Measurements from ENCODE around the gene CD37. TPM values are rescaled to one million over a fixed set of nuclear protein-coding genes. Genes with fewer than 3 reads are reported as not detected.

The CD37 gene
- total RNA-seq, 1 experiment from 2014 or later: not detected

GRCh38 chr19:49383599-49383998, 48.4 kb downstream of the CD37 start:
- no peak overlapping the region for H2AFZ ChIP-seq (ENCODE audit: low read length)
- H3K36me3 Mint-ChIP-seq (ENCODE audit: insufficient read depth in 1 of 3, low read depth in 3 of 3): peaks cover 2 to 6% (median 3%) of the 10 kb centered on the region in 3 experiments; a peak in 4 of 7 replicates
- no peaks in the 10 kb centered on the region for H3K9me3 ChIP-seq (ENCODE audit: control insufficient read depth, low read depth, low read length)
- no peaks in the 10 kb centered on the region for H3K79me1 ChIP-seq (ENCODE audit: insufficient read depth, low read depth, low read length, poor library complexity, severe bottlenecking)
- no peak overlapping the region for H3K56ac ChIP-seq (ENCODE audit: insufficient read length, low read depth, low read length)
- H2BK15ac ChIP-seq (ENCODE audit: low read depth, low read length): no peak overlapping the region
- H3K27ac Mint-ChIP-seq: no peak overlapping the region
- peaks cover 0 to 9% of the 10 kb centered on the region in 2 experiments; a peak in 2 of 4 replicates for H3K4me1 Mint-ChIP-seq
- H3K27me3 ChIP-seq (ENCODE audit: insufficient read depth, low read length): no peaks in the 10 kb centered on the region
- no peak overlapping the region for H3K4ac ChIP-seq (ENCODE audit: low read depth, low read length)
- H2BK5ac ChIP-seq (ENCODE audit: insufficient read length, low read length): no peak overlapping the region
- no peak overlapping the region for H3K27ac ChIP-seq (ENCODE audit: insufficient read length, low read depth, low read length)
- no peak overlapping the region for H3T11ph ChIP-seq (ENCODE audit: low read length)
- no peak overlapping the region for H2AK5ac ChIP-seq (ENCODE audit: insufficient read length, low read length)
- H4K8ac ChIP-seq (replicated peaks; ENCODE audit: insufficient read length, low read depth, low read length): no peak overlapping the region
- H4K20me1 ChIP-seq (ENCODE audit: control insufficient read depth, insufficient read depth, insufficient read length): no peaks in the 10 kb centered on the region
- no peak overlapping the region for H2BK20ac ChIP-seq (ENCODE audit: low read depth, low read length, poor library complexity, severe bottlenecking)
- no peak overlapping the region for H3K4me3 Mint-ChIP-seq
- H4K5ac ChIP-seq (ENCODE audit: insufficient read length, low read depth, low read length): no peak overlapping the region
- no peak overlapping the region for H3K14ac ChIP-seq (ENCODE audit: insufficient read depth, low read length)
- peaks cover 7% of the 10 kb centered on the region for H3K27me3 Mint-ChIP-seq (ENCODE audit: low read depth)
- no peaks in the 10 kb centered on the region for H3K4me1 ChIP-seq (ENCODE audit: insufficient read depth, low read length)
- no CpG with 5 or more reads among the region's 1 CpG for WGBS (ENCODE audit: extremely low coverage, insufficient read length, low lambda C conversion rate)
- DNase-seq: no peak
- no peak for TF ChIP-seq CTCF (conservative IDR thresholded peaks at IDR 0.05)
- H2BK12ac ChIP-seq (ENCODE audit: insufficient read length, low read depth, low read length): no peak overlapping the region
- H3K23ac ChIP-seq (ENCODE audit: insufficient read length, low read depth, low read length): no peak overlapping the region
- H3K79me2 ChIP-seq (ENCODE audit: insufficient read depth, low read length): no peaks in the 10 kb centered on the region
- peaks cover 8 to 15% of the 10 kb centered on the region in 2 experiments for H3K9me3 Mint-ChIP-seq
- H3K18ac ChIP-seq (ENCODE audit: insufficient read length, low read depth, low read length): no peak overlapping the region
- H3K23me2 ChIP-seq (ENCODE audit: insufficient read length, low read depth, low read length, poor library complexity, severe bottlenecking): no peaks in the 10 kb centered on the region
- H4K91ac ChIP-seq (ENCODE audit: insufficient read length, low read depth, low read length): no peak overlapping the region
- H2BK120ac ChIP-seq (ENCODE audit: low read depth, low read length, poor library complexity, severe bottlenecking): no peak overlapping the region
- H3K4me2 ChIP-seq (ENCODE audit: insufficient read depth, insufficient read length, low read length): no peak overlapping the region
- H3K9ac ChIP-seq (ENCODE audit: extremely low read depth, insufficient read length, low read length): no peak overlapping the region

Measured in H9 (cell line).